ENCODE measurements around the gene FBXL20. TPM values are rescaled to one million over a fixed set of nuclear protein-coding genes. Genes with fewer than 3 reads are reported as not detected.

The FBXL20 gene
- total RNA-seq, 2 donors from 2014 or later, result 15.6 to 18.1 TPM

DNA sequence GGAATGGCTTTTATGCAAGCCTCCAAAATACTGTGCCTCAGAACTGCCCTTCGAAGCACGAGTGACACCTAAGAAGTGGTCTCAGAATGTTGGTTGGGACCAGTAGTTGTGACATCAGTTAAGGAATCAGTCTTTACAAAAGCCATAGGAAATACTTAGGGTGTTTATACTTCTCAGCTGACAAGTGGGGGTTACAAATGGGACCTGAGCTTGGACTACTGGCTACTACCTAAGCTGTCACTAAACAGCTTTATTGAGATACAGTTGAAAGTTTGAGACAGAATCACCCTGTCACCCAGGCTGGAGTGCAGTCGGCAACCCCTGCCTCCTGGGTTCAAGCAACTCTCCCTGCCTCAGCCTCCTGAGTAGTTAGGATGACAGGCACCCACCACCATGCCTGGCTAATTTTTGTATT is 196.3 kb downstream of the FBXL20 start:
- Mint-ChIP-seq H3K9me3 (no peaks in the 10 kb centered on the region), H3K36me3 (ENCODE audit: low read depth) (peaks cover 47% of the 10 kb centered on the region), H3K4me3 (no peak overlapping the region), H3K4me1 (peaks cover 18% of the 10 kb centered on the region), H3K27me3 (ENCODE audit: insufficient read depth) (peaks cover 5% of the 10 kb centered on the region), H3K27ac (peak overlapping the region; percentile 32)
- Histone ChIP-seq H3K9ac (ENCODE audit: extremely low read depth, low read length, poor library complexity, severe bottlenecking) (no peak overlapping the region), H3K27ac (ENCODE audit: low read depth, low read length) (no peak overlapping the region), H3K27me3 (ENCODE audit: control insufficient read depth, insufficient read depth, low read length, poor library complexity, severe bottlenecking) (peaks cover 10% of the 10 kb centered on the region), H3K9me3 (ENCODE audit: control insufficient read depth, low read length) (no peaks in the 10 kb centered on the region), H3K36me3 (ENCODE audit: control insufficient read depth, insufficient read depth, low read length) (peaks cover 43% of the 10 kb centered on the region), H3K4me1 (ENCODE audit: control insufficient read depth, insufficient read depth, low read length) (peaks cover 4% of the 10 kb centered on the region), H3K4me3 (ENCODE audit: low read length) (no peak overlapping the region)
- TF ChIP-seq, protein P1, sequence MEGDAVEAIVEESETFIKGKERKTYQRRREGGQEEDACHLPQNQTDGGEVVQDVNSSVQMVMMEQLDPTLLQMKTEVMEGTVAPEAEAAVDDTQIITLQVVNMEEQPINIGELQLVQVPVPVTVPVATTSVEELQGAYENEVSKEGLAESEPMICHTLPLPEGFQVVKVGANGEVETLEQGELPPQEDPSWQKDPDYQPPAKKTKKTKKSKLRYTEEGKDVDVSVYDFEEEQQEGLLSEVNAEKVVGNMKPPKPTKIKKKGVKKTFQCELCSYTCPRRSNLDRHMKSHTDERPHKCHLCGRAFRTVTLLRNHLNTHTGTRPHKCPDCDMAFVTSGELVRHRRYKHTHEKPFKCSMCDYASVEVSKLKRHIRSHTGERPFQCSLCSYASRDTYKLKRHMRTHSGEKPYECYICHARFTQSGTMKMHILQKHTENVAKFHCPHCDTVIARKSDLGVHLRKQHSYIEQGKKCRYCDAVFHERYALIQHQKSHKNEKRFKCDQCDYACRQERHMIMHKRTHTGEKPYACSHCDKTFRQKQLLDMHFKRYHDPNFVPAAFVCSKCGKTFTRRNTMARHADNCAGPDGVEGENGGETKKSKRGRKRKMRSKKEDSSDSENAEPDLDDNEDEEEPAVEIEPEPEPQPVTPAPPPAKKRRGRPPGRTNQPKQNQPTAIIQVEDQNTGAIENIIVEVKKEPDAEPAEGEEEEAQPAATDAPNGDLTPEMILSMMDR (conservative IDR thresholded peaks at IDR 0.05), result no peak
- WGBS, 2 experiments (ENCODE audit: insufficient coverage in 1 of 2, insufficient read length in 1 of 2), result 90 to 100% methylated on average over 2 to 3 of the region's 3 CpGs
- DNase-seq, result no peak

DNA sequence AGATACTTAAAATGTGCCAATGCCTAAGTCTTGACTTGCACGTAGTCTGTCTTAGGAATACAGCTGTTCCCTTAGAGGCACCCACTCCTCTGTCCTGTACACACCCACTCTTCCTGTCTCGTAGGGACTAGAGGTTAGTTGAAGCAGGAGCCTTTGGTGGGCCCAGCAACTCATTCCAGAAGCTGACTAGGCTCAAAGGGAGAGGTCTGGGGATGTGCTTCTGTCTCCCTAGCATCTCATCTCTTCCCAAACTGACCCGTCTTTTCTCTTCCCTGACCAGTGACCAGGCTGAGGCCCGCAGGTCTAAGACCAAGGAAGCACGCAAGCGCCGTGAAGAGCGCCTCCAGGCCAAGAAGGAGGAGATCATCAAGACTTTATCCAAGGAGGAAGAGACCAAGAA is 197.2 kb downstream of the FBXL20 start:
- Histone ChIP-seq H3K9ac (ENCODE audit: extremely low read depth, low read length, poor library complexity, severe bottlenecking) (no peak overlapping the region), H3K4me1 (ENCODE audit: control insufficient read depth, insufficient read depth, low read length) (peaks cover 4% of the 10 kb centered on the region), H3K9me3 (ENCODE audit: control insufficient read depth, low read length) (no peaks in the 10 kb centered on the region), H3K27ac (ENCODE audit: low read depth, low read length) (no peak overlapping the region), H3K4me3 (ENCODE audit: low read length) (no peak overlapping the region), H3K27me3 (ENCODE audit: control insufficient read depth, insufficient read depth, low read length, poor library complexity, severe bottlenecking) (peaks cover 2% of the 10 kb centered on the region), H3K36me3 (ENCODE audit: control insufficient read depth, insufficient read depth, low read length) (peaks cover 43% of the 10 kb centered on the region)
- no peak for DNase-seq
- 95 to 100% methylated on average over 1 to 8 of the region's 8 CpGs for WGBS, 2 experiments (ENCODE audit: insufficient coverage in 1 of 2, insufficient read length in 1 of 2)
- no peak overlapping the region for H3K4me3 Mint-ChIP-seq
- H3K27ac Mint-ChIP-seq, result no peak overlapping the region
- H3K36me3 Mint-ChIP-seq (ENCODE audit: low read depth), result peaks cover 47% of the 10 kb centered on the region
- H3K9me3 Mint-ChIP-seq, result no peaks in the 10 kb centered on the region
- TF ChIP-seq, protein P1 (conservative IDR thresholded peaks at IDR 0.05), result no peak
- peaks cover 19% of the 10 kb centered on the region for H3K4me1 Mint-ChIP-seq
- H3K27me3 Mint-ChIP-seq (ENCODE audit: insufficient read depth), result peaks cover 3% of the 10 kb centered on the region

Other genes with a start within 250 kb of the FBXL20 start
- 1 to 10 TPM; 9.0 TPM for gene PLXDC1, start 250.0 kb downstream of the FBXL20 start, total RNA-seq
- gene ARL5C, start 235.5 kb downstream of the FBXL20 start, total RNA-seq, result not detected
- 10 to 100 TPM; 12.2 to 13.2 TPM for gene CACNB1, start 204.0 kb downstream of the FBXL20 start, total RNA-seq
- gene RPL19, start 201.3 kb downstream of the FBXL20 start, total RNA-seq, result 1,000 to 10,000 TPM; 1,782 to 1,829 TPM
- gene STAC2, start 175.7 kb downstream of the FBXL20 start, total RNA-seq, result under 1 TPM; 0.35 to 0.46 TPM
- gene MED1, start 49.6 kb upstream of the FBXL20 start, total RNA-seq, result 10 to 100 TPM; 56.1 to 57.5 TPM
- 10 to 100 TPM; 62.8 to 70.2 TPM for gene CDK12, start 59.9 kb upstream of the FBXL20 start, total RNA-seq
- gene NEUROD2, start 206.3 kb upstream of the FBXL20 start, total RNA-seq, result not detected
- 1 to 10 TPM; 1.0 to 2.1 TPM for gene PPP1R1B, start 225.3 kb upstream of the FBXL20 start, total RNA-seq
- gene STARD3, start 235.5 kb upstream of the FBXL20 start, total RNA-seq, result 10 to 100 TPM; 60.3 to 60.5 TPM

Measured in endodermal cell (in vitro differentiated cells).